K562 (cell line): ENCODE data around the gene DTNA. TPM values are rescaled to one million over a fixed set of nuclear protein-coding genes. Genes with fewer than 3 reads are reported as not detected.

Experiments used
- ATAC-seq: fragments of 200-7000 bp; cut with Tn5 transposase; 3 replicates; pipeline ENCODE4 v1.9.1; 2020; ENCODE audit warnings: moderate library complexity
- BruUV-seq: library from RNA; stranded (reverse); fragments of 400-500 nt; replicated peaks from 2 replicates; lab custom pipeline; 2021; lab: Mats Ljungman, UMichigan
- CTCF ChIA-PET: fragments of 300-600 bp; formaldehyde crosslinking; extraction: SDS; loops from one replicate; lab custom pipeline; 2021; ENCODE audit warnings: low intra/inter-chr PET ratio; lab: Yijun Ruan, JAX
- POLR2A ChIA-PET: fragments of 300-600, 350-650 bp; sonication (Branson Sonifier 250); formaldehyde crosslinking; extraction: SDS; loops from one replicate; lab custom pipeline; 2021; ENCODE audit warnings: antibody characterized with exemption, inconsistent platforms; lab: Yijun Ruan, JAX
- DNase-seq, 4 experiments: peaks; one replicate each; pipeline versions ENCODE4 v3.0.0 to v3.0.0-alpha.2; 2011 to 2018; ENCODE audit warnings: low spot score in 3 of 4, mixed read lengths in 3 of 4; ENCODE audit errors: extremely low read depth in 1 of 4
- FAIRE-seq: peaks from 2 replicates; lab custom pipeline; 2011; peaks lifted over from hg19 to GRCh38; lab: Jason Lieb, UNC
- H2AFZ ChIP-seq: 2 replicates; pipeline ENCODE4 v1.6.0; 2011; ENCODE audit warnings: low read depth, low read length, control low read depth, inconsistent platforms
- H3K27ac ChIP-seq: fragments of 200-600 bp; 3 replicates; pipeline ENCODE4 v1.8.0; 2011; ENCODE audit warnings: low read depth, mild to moderate bottlenecking, control low read depth, inconsistent platforms, low read length, moderate library complexity, mixed read lengths; ENCODE audit errors: extremely low read depth
- H3K27me3 ChIP-seq, 2 experiments: fragments of 300-600 bp in 1 of 2; 2 replicates in 1 of 2; 3 replicates in 1 of 2; pipeline versions ENCODE4 v1.6.0 to v1.8.0; 2011; ENCODE audit warnings: inconsistent platforms in 2 of 2, low read length in 2 of 2, mild to moderate bottlenecking in 1 of 2, mixed read lengths in 1 of 2, moderate library complexity in 1 of 2; ENCODE audit not compliant: control insufficient read depth in 2 of 2, insufficient read depth in 2 of 2
- H3K36me3 ChIP-seq: fragments of 300-600 bp; 3 replicates; pipeline ENCODE4 v1.8.0; 2011; ENCODE audit warnings: mild to moderate bottlenecking, low read length, inconsistent platforms; ENCODE audit not compliant: control insufficient read depth, insufficient read depth
- H3K4me1 ChIP-seq, 2 experiments: fragments of 200-600 bp in 1 of 2; replicated peaks in 1 of 2; 2 replicates in 1 of 2; 3 replicates in 1 of 2; pipeline versions ENCODE4 v1.5.1 to v1.8.0; 2011; ENCODE audit warnings: inconsistent platforms in 2 of 2, low read length in 2 of 2, mild to moderate bottlenecking in 1 of 2, mixed read lengths in 1 of 2, moderate library complexity in 1 of 2; ENCODE audit not compliant: control insufficient read depth in 2 of 2, insufficient read depth in 2 of 2
- H3K4me2 ChIP-seq: 2 replicates; pipeline ENCODE4 v1.6.1; 2011; ENCODE audit warnings: low read length, control low read depth, inconsistent platforms, mixed read lengths; ENCODE audit not compliant: insufficient read depth
- H3K4me3 ChIP-seq: fragments of 200-600 bp; sonication (generic), shearing (Covaris generic); 2 replicates; pipeline ENCODE4 v1.5.1; 2016; ENCODE audit warnings: control low read depth, inconsistent platforms
- H3K79me2 ChIP-seq: fragments of 200-600 bp; 3 replicates; pipeline ENCODE4 v1.8.0; 2011; ENCODE audit warnings: low read length, inconsistent platforms; ENCODE audit not compliant: control insufficient read depth, insufficient read depth
- H3K9ac ChIP-seq, 2 experiments: 2 replicates each; pipeline versions ENCODE4 v1.6.0 to v1.6.1; 2011; ENCODE audit warnings: low read depth in 2 of 2, low read length in 2 of 2, control low read depth in 1 of 2, inconsistent platforms in 1 of 2, mild to moderate bottlenecking in 1 of 2, mixed read lengths in 1 of 2; ENCODE audit not compliant: insufficient read depth in 1 of 2
- H3K9me1 ChIP-seq: one replicate; pipeline ENCODE4 v1.6.0; 2011; ENCODE audit warnings: inconsistent platforms, mild to moderate bottlenecking, low read length, moderate library complexity; ENCODE audit not compliant: control insufficient read depth, insufficient read depth
- H3K9me3 ChIP-seq: replicated peaks from 2 replicates; pipeline ENCODE4 v1.5.1; 2011; ENCODE audit warnings: low read depth, low read length, inconsistent platforms; ENCODE audit not compliant: control insufficient read depth, insufficient read depth
- H4K20me1 ChIP-seq: replicated peaks from 2 replicates; pipeline ENCODE4 v1.6.1; 2011; ENCODE audit warnings: low read length, inconsistent platforms, mixed read lengths; ENCODE audit not compliant: control insufficient read depth, insufficient read depth
- CHCHD3 ChIP-seq: fragments of 250-450 bp; sonication (Bioruptor Pico); IDR thresholded peaks from 2 replicates; pipeline ENCODE4 v2.1.2; 2022; ENCODE audit warnings: mild to moderate bottlenecking
- DMBX1 ChIP-seq: fragments of 250-450 bp; sonication (Bioruptor Pico); IDR thresholded peaks from 2 replicates; pipeline ENCODE4 v1.8.0; 2022; ENCODE audit warnings: inconsistent platforms, mild to moderate bottlenecking, moderate library complexity, borderline replicate concordance
- HBP1 ChIP-seq: fragments of 450-650 bp; formaldehyde crosslinking; IDR thresholded peaks from 2 replicates; pipeline ENCODE4 v1.4.0; 2022; ENCODE audit warnings: missing genetic modification characterization
- KDM1A ChIP-seq, 2 experiments: fragments of 450-650 bp; IDR thresholded peaks; 2 replicates each; pipeline ENCODE4 v1.6.1; 2016; ENCODE audit warnings: mild to moderate bottlenecking in 2 of 2
- L3MBTL2 ChIP-seq: fragments of 450-650 bp; IDR thresholded peaks from 2 replicates; pipeline ENCODE4 v1.6.1; 2016; ENCODE audit warnings: mild to moderate bottlenecking, moderate library complexity
- NR1H2 ChIP-seq: sonication (generic); formaldehyde crosslinking; IDR thresholded peaks from 2 replicates; pipeline ENCODE4 v1.4.0; 2020; ENCODE audit warnings: mild to moderate bottlenecking, missing genetic modification reagents
- NRF1 ChIP-seq, 2 experiments: fragments of 450-650 bp; IDR thresholded peaks in 1 of 2; conservative IDR thresholded peaks in 1 of 2; 2 replicates each; pipeline ENCODE4 v1.6.1; 2014; ENCODE audit warnings: mild to moderate bottlenecking in 2 of 2
- PML ChIP-seq: IDR thresholded peaks from 2 replicates; pipeline ENCODE4 v1.6.1; 2012; ENCODE audit warnings: low read length, inconsistent platforms
- PTBP1 ChIP-seq: fragments of 200-400 bp; formaldehyde crosslinking; IDR thresholded peaks from 2 replicates; pipeline ENCODE4 v1.6.1; 2017; ENCODE audit warnings: low read depth, low read length
- SREBF2 ChIP-seq: sonication (generic); formaldehyde crosslinking; IDR thresholded peaks from 2 replicates; pipeline ENCODE4 v1.4.0; 2020; ENCODE audit warnings: mild to moderate bottlenecking, missing genetic modification reagents
- ZFP30 ChIP-seq: fragments of 250-450 bp; sonication (Bioruptor Pico); IDR thresholded peaks from 2 replicates; pipeline ENCODE4 v1.8.0; 2022; ENCODE audit warnings: moderate library complexity, mild to moderate bottlenecking, inconsistent platforms, borderline replicate concordance
- ZNF280B ChIP-seq: fragments of 250-450 bp; sonication (Bioruptor Pico); IDR thresholded peaks from 2 replicates; pipeline ENCODE4 v1.5.1; 2021; ENCODE audit warnings: mild to moderate bottlenecking
- ZNF551 ChIP-seq: fragments of 250-450 bp; sonication (Bioruptor Pico); IDR thresholded peaks from 2 replicates; pipeline ENCODE4 v1.5.0; 2021; ENCODE audit warnings: mild to moderate bottlenecking, moderate library complexity
- WGBS: fragments of 100-300 bp; shearing (Covaris generic); methylation state at CpG from one replicate; pipeline ENCODE4 v1.1.6; 2016; ENCODE audit warnings: low coverage, mixed read lengths; ENCODE audit not compliant: insufficient coverage; ENCODE audit errors: missing lambda C conversion rate; 5-methylcytosine and 5-hydroxymethylcytosine counted together
- in situ Hi-C: fragments of 300-500 bp; cut with MboI; formaldehyde crosslinking; loops from 4 replicates; pipeline ENCODE4 v1.15.0; 2018; ENCODE audit warnings: inconsistent platforms, mixed read lengths
- intact Hi-C: fragments of 100-400 bp; cut with micrococcal nuclease; formaldehyde crosslinking; loops from 2 replicates; pipeline ENCODE4 v1.14.2; 2022
- polyA plus RNA-seq, 8 experiments: library from polyadenylated mRNA; depleted of rRNA in 4 of 8; stranded (reverse) in 5 of 8; unstranded in 3 of 8; fragments of >200 nt; fragmentation: Nextera tagmentation in 2 of 8; fragmentation: Illumina TruSeq in 1 of 8; extraction: Ambion mirVana in 2 of 8; extraction: Trizol in 1 of 8; gene quantifications; 2 replicates each; pipeline versions ENCODE4 v1.2.1 to v1.2.3, GENCODE V29; 2011 to 2014; ENCODE audit warnings: inconsistent platforms in 1 of 8, missing spikeins in 1 of 8
- total RNA-seq, 7 experiments: library from RNA; depleted of rRNA in 6 of 7; stranded (reverse); fragments of >200 nt in 6 of 7; fragmentation: Illumina TruSeq in 2 of 7; extraction: Trizol in 2 of 7; gene quantifications; 2 replicates each; pipeline versions ENCODE4 v1.2.1 to v1.2.3, GENCODE V29; 2011 to 2021; ENCODE audit warnings: low replicate concordance in 1 of 7
- TF ChIP-seq, protein P1 (sequence below): sonication (generic); formaldehyde crosslinking; IDR thresholded peaks from 2 replicates; pipeline ENCODE4 v1.8.0; 2022; ENCODE audit warnings: missing genetic modification reagents, mild to moderate bottlenecking, borderline replicate concordance
- TF ChIP-seq, protein P2 (sequence below): sonication (generic); formaldehyde crosslinking; IDR thresholded peaks from 2 replicates; pipeline ENCODE4 v1.8.1; 2023; ENCODE audit warnings: mild to moderate bottlenecking, missing genetic modification reagents

DTNA gene
- total and polyA plus RNA-seq, 9 of the 15 experiments (the other 6 are each of a cell fraction or from before 2014, with no cell fraction given): 0.07 to 2.4 (median 0.22) TPM; not detected in 2

DNA sequence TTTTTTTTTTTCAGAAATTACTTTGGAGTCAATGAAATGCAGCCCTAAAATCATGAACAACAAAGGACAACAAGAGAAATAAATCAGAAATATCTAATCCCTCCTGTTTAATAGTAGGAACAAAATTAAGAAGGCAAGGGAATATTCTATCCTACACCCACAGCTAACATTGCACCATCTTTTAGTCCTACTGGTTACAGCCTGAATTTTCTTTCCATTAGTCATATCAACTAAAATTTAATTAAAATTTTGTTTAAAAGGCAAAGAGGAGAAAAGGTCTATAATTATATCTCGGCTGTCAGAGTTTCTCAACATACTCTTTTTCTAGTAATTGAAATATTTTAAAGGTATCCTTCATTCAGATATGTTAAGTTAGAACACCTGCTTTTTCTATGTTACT lies 61.9 kb downstream of the DTNA start:
- Histone ChIP-seq H3K27ac (no peak overlapping the region), H3K4me1 (no peaks in the 10 kb centered on the region), H4K20me1 (no peaks in the 10 kb centered on the region), H3K4me2 (no peak overlapping the region), H3K36me3 (no peaks in the 10 kb centered on the region), H3K9me1 (no peaks in the 10 kb centered on the region), H2AFZ (no peak overlapping the region), H3K9ac (no peak overlapping the region), H3K27me3 (no peaks in the 10 kb centered on the region), H3K9me3 (no peaks in the 10 kb centered on the region), H3K79me2 (no peaks in the 10 kb centered on the region), H3K4me3 (no peak overlapping the region)
- no TSS peak for BruUV-seq
- 0% methylated on average over 1 of the region's 1 CpG for WGBS
- ChIA-PET CTCF (no interaction called here), POLR2A (no interaction called here)
- in situ Hi-C loops (no loop called here), intact Hi-C loops (no loop called here)
- FAIRE-seq: no peak
- ATAC-seq: no peak
- DNase-seq: no peak
- TF ChIP-seq HBP1 (CRISPR knock-in tag): no peak
- no peak for TF ChIP-seq NRF1 (conservative IDR thresholded peaks at IDR 0.05 in 1 of 2, IDR thresholded peaks at IDR 0.05 in 1 of 2)
- no peak for TF ChIP-seq L3MBTL2
- no peak for TF ChIP-seq ZNF551 (CRISPR knock-in tag)
- TF ChIP-seq PML: no peak
- no peak for TF ChIP-seq DMBX1 (CRISPR knock-in tag)
- TF ChIP-seq PTBP1: no peak
- TF ChIP-seq KDM1A (IDR thresholded peaks at IDR 0.05): no peak
- TF ChIP-seq, protein P1, sequence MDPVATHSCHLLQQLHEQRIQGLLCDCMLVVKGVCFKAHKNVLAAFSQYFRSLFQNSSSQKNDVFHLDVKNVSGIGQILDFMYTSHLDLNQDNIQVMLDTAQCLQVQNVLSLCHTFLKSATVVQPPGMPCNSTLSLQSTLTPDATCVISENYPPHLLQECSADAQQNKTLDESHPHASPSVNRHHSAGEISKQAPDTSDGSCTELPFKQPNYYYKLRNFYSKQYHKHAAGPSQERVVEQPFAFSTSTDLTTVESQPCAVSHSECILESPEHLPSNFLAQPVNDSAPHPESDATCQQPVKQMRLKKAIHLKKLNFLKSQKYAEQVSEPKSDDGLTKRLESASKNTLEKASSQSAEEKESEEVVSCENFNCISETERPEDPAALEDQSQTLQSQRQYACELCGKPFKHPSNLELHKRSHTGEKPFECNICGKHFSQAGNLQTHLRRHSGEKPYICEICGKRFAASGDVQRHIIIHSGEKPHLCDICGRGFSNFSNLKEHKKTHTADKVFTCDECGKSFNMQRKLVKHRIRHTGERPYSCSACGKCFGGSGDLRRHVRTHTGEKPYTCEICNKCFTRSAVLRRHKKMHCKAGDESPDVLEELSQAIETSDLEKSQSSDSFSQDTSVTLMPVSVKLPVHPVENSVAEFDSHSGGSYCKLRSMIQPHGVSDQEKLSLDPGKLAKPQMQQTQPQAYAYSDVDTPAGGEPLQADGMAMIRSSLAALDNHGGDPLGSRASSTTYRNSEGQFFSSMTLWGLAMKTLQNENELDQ (CRISPR knock-in tag): no peak
- TF ChIP-seq, protein P2, sequence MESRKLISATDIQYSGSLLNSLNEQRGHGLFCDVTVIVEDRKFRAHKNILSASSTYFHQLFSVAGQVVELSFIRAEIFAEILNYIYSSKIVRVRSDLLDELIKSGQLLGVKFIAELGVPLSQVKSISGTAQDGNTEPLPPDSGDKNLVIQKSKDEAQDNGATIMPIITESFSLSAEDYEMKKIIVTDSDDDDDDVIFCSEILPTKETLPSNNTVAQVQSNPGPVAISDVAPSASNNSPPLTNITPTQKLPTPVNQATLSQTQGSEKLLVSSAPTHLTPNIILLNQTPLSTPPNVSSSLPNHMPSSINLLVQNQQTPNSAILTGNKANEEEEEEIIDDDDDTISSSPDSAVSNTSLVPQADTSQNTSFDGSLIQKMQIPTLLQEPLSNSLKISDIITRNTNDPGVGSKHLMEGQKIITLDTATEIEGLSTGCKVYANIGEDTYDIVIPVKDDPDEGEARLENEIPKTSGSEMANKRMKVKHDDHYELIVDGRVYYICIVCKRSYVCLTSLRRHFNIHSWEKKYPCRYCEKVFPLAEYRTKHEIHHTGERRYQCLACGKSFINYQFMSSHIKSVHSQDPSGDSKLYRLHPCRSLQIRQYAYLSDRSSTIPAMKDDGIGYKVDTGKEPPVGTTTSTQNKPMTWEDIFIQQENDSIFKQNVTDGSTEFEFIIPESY (CRISPR knock-in tag): no peak
- no peak for TF ChIP-seq NR1H2
- TF ChIP-seq SREBF2 (CRISPR knock-in tag): no peak
- TF ChIP-seq CHCHD3: no peak
- TF ChIP-seq ZNF280B (CRISPR knock-in tag): no peak
- no peak for TF ChIP-seq ZFP30 (CRISPR knock-in tag)
